HL-60/S4 treated with phorbol 12-myristate 13-acetate at 8.2 ng/mL for 4 days and 3 days (cell line): ENCODE measurements around the gene METTL15.
"Not testable (repeated sequence)": the region's sequence is repeated elsewhere in the genome, so short reads cannot be mapped to it uniquely, and the experiment has no call there.

Source experiments
- in situ Hi-C: fragments of 300-500 bp; cut with MboI; formaldehyde crosslinking; loops from 2 replicates; pipeline ENCODE4 v1.15.0; 2022; ENCODE audit warnings: low sequenced_read_pairs

METTL15 gene

GRCh38 chr11:28289444-28289843 is 181.3 kb downstream of the METTL15 start:
- in situ Hi-C loops = no loop called here

DNA sequence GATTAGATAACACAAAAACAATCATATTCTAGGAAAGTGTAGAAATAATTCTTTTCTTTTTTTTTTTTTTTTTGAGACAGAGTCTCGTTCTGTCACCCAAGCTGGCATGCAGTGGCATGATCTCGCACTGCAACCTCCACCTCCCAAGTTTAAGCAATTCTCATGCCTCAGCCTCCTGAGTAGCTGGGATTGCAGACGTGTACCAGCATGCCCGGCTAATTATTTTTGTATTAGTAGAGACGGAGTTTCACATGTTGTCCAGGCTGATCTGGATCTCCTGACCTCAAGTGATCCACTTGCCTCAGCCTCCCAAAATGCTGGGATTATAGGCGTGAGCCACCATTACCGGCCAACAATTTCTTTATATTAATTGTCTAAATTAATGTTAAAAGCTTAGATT is 182.8 kb downstream of the METTL15 start:
- in situ Hi-C loops = not testable (repeated sequence)

GRCh38 chr11:28296426-28296825 is 188.2 kb downstream of the METTL15 start:
- in situ Hi-C loops = no loop called here

GRCh38 chr11:28298209-28298608 is 190.0 kb downstream of the METTL15 start:
- in situ Hi-C loops = no loop called here

DNA sequence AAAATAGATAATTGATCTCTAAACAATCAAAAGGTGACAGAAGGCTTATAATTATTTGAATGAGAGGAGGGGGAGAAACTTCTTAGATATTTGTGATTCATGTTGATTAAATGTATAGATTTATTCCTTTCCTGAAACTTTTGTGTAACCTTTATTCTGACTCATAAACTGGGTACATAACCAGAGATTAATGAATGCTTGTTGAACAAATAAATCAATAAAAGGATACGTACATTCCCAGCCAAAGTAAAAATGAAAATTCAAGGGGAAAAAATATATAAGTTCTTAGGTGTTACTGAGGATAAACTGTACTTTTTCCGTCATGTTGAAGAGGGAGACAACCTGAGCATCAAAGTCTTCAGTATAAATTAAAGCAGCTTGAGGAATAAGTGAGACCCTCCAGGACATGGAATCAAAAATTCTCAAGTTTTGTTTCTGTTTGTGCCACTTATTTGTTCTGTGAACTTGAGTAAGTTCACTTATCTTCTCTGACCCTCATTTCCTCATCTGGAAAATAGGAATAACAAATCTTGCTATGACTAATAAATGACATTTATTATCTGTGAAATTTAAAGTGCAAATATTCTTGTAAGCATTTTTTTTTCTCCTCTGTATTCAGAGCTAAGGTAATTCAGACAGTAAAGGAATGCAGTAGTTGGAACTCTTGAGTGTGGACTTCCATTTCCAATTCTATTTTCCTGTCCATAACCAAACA is 195.4 kb downstream of the METTL15 start:
- in situ Hi-C loops = no loop called here

DNA sequence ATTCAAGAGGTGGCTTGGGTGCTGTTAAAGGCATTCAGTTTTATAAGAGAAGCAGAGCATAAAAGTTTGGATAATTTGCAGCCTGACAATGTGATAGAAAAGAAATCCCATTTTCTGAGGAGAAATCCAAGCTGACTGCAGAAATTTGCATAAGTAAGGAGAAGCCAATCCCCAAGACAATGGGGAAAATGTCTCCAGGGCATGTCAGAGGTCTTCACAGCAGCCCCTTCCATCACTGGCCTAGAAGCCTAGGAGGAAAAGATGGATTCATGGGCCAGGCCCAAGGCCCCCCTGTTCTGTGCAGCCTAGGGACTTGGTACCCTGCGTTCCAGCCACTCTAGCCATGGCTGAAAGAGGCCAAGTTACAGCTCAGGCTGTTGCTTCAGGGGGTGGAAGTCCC is 207.3 kb downstream of the METTL15 start:
- in situ Hi-C loops = no loop called here

- in situ Hi-C loops = no loop called here
Measured at GRCh38 chr11:28318871-28319270, 210.7 kb downstream of the METTL15 start.

- in situ Hi-C loops = no loop called here
Measured at GRCh38 chr11:28323621-28324020, 215.4 kb downstream of the METTL15 start.

DNA sequence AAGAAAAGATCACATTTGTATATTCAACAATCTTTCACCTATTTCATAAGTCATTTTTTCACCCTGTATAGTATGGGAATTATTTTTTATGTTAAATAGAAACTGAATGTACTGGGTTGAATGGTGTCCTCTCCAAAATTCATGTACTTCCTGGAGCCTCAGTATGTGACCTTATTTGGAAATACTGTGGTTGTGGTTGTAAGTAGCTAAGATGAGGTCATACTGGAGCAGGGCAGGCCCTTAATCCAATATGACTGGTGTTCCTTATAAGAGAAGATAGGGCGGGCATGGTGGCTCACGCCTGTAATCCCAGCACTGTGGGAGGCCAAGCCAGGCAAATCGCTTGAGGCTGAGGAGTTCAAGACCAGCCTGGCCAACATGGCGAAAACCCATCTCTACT is 224.2 kb downstream of the METTL15 start:
- in situ Hi-C loops = not testable (repeated sequence)

DNA sequence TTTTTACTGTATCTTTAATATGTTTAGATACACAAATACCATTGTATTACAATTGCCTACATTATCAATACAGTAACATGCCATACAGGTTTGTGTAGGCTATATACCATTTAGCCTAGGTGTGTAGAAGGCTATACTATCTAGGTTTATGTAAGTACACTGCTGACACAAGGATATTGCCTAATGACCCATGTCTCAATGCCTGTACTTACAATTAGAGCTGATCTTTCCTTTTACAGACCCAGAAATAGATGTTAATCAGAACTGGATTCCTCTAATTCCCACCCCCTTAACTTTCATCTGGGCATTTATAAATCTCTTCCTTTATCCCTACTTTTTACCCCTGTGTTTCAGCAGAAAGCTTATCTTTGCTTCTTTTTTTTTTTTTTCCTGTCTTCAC is 229.5 kb downstream of the METTL15 start:
- in situ Hi-C loops = no loop called here

GRCh38 chr11:28338371-28338770 is 230.2 kb downstream of the METTL15 start:
- in situ Hi-C loops = no loop called here

DNA sequence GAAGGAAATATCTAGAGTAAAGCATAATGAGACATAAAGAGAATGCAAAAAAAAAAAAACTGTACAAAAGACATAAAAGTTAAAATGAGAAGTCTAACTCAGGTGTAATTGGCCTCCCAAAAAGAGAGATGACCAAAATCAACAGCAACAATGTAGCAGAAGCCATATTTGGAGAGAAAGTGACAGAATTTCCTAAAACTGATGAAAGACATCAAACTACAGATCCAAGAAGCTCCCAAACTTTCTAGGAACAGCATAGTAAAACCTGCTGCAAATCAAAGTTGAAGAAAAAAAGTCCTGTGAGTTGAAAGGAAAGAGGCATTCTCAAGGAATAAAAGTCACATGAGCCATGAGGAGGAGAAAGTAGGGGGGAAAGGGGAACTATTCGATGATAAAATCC is 231.3 kb downstream of the METTL15 start:
- in situ Hi-C loops = no loop called here

- in situ Hi-C loops = no loop called here
Measured at GRCh38 chr11:28342716-28343115, 234.5 kb downstream of the METTL15 start.

GRCh38 chr11:28343304-28344233 is 235.4 kb downstream of the METTL15 start:
- in situ Hi-C loops = no loop called here

DNA sequence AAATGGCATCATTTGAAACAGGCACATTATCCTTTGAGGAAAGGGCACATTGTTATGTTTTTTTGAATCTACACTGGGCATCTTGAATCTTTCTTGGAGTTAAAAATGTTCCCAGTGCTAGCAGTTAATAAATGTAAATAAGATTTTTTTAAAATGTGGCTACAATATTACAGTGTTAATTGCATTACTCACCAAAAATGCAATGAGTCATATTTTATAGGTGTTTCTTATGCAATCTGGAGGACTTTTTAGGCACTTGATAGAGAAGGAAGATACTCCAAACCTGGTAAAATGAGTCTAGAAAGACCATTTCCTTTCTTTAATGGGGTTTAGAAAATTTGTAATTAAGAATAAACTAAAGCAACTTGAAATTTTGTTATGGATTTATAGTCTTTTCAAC is 238.0 kb downstream of the METTL15 start:
- in situ Hi-C loops = no loop called here

GRCh38 chr11:28346721-28347120 is 238.5 kb downstream of the METTL15 start:
- in situ Hi-C loops = no loop called here

DNA sequence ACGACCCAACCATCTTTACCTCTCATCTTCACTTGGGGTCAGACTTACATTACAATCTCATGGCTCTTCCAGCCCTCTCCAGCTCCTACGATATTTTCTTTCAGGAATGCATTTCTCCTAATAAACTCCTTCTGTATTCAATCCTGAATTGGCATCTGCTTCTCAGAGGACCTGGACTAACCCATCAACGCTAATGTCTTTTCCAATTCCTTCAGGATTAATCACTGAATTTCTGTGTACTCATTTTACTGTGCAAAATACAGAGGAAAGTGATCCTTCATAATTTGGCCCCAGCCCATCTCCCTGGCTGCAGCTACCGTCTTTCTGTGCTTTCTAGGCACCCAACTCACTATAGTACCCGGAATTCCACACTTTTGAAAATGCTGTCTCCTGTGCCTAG is 239.2 kb downstream of the METTL15 start:
- in situ Hi-C loops = no loop called here

- in situ Hi-C loops = no loop called here
Measured at GRCh38 chr11:28350216-28350615, 242.0 kb downstream of the METTL15 start.

DNA sequence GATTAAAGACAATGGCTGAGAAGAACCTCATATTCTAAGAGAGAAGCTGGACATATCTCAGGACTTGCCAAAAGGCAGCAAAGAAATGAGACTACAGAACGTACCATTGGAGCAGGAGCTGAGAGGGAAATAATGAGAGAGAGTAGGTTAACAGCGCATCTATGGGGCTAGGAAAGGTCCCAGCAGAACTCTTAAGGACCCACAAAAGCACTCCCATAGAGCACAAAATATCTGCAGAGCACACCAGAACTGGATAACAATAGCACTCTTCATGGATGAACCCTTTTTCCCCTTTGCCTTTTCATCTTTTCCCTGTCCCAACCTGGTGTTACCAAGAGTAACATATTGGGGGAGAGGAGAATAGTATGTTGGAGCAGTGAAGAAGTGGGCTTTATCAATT is 245.8 kb downstream of the METTL15 start:
- in situ Hi-C loops = no loop called here

GRCh38 chr11:28366549-28367346 is 258.6 kb downstream of the METTL15 start:
- in situ Hi-C loops = no loop called here

GRCh38 chr11:28378095-28378494 is 269.9 kb downstream of the METTL15 start:
- in situ Hi-C loops = not testable (repeated sequence)
